Amygdala (tissue), 56 donors: ENCODE results near the gene WTAP.
"Not testable (repeated sequence)": the region's sequence is repeated elsewhere in the genome, so short reads cannot be mapped to it uniquely, and the experiment has no call there.

ENCODE experiments used
- DNase-seq, 56 donors: peaks; one replicate each; lab custom pipeline; 2025; lab: John Stamatoyannopoulos, UW

The WTAP gene

DNA sequence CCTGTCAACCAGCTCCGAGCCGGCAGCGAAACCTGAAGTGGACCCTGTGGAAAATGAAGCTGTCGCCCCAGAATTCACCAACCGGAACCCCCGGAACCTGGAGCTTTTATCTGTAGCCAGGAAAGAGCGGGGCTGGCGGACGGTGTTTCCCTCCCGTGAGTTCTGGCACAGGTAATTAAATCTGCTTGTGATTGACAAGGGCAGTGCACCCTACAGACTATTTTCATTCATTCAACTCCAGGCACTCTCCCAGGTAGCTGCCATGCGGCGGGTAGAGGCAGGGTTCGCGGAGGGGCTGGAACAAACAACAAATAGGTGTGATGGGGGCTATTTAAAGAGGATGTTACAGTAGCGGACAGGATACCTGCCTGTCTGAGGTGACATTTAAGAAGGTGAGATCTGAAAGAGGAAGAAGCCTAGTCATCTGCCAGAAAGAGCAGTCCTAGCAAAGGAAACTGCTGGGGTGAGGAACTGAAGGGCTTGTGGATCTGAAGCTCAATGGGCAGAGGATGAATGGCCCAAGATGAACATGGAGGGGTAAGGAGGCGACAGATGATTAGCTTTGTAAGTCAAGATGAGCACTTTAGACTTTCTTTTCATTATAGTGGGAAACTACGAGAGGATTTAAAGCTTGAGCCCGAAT lies 63.8 kb downstream of the WTAP start:
- DNase-seq: no peak

- not testable (repeated sequence) for DNase-seq
Observed at GRCh38 chr6:159794976-159795375, 67.7 kb downstream of the WTAP start.

GRCh38 chr6:159797554-159797953 lies 70.2 kb downstream of the WTAP start:
- DNase-seq: no peak

DNA sequence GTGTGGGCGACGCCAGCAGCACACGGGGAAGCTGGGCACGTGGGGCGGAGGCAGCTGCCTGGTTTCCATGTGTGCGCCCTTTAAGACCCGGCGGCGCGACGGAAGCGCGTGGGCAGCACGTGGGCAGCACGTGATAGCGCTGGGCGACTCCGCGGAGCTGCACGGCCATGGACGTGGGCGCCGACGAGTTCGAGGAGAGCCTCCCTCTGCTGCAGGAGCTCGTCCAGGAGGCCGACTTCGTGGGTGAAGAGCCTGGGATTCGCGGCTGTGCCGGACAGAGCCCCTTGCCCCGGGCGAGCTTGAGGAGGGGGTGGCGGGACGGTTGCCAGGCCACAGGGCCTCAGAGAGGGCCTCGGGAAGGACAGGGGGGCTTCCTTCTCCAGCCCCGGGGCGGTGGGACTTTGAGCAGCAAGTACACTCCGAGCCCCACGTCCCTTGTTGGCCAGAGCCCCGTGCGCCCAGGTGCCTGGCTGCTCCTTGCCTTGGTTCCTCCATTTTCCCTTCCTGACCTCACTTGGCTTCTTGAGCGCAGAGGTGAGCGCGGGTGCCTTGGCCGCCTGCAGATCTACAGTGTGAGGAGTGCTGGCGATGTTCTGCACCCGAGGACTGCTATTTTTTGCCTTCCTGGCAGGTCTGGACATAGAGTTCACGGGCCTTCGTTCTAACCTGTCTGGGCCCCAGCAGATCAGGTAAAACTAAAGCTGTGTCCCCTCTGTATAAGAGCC lies 73.0 kb downstream of the WTAP start, which contains the start of gene PNLDC1:
Gene PNLDC1, plus strand, starts transcription at position 136 of the 725 bp plus-strand sequence. Its CDS starts 32 bp downstream, at position 168.
- no peak for DNase-seq

DNA sequence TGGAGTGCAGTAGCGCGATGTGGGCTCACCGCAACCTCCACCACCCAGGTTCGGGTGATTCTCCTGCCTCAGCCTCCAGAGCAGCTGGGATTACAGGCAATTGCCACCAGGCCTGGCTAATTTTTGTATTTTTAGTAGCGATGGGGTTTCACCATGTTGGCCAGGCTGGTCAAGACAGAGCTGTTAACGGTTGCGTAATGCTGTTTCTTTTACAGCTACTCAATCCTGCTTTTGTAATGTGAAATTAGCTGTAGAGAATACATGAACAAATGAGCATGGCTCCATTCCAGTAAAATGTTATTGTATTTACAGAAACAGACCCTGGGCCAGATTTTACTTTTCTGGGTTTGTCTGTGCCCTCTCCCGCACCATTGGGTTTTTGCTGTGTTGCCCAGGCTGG lies 74.6 kb downstream of the WTAP start:
- no peak for DNase-seq

- DNase-seq: no peak
Observed at GRCh38 chr6:159804504-159804903, 77.2 kb downstream of the WTAP start.

DNA sequence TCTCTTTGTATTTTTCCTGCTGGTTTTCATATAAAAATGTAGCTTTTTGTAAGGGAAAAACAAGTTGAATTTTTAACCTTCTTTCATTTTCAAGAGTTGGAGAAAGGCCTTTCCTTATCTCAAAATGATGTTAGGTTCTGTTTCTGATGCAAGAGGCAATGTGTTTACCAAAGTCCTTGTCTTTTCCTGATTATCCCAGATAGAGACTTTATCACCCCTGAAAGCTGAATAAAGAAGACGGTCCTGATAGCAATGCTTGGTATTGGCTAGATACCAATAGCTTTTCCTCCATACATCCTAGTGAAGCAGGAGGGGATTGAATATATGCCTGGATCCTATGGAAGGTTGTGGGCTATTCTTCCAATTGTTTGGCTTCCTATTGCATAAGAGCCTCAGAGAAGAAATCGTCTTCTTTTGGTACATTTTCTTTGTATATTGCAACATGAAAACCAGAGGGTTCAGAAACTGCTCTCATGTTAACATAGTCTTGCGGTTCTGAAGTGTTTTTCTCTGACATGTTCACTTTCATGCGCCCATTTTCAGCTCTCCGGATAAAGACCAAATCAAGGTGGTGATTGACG lies 78.2 kb downstream of the WTAP start:
- DNase-seq: no peak
